Vagina (tissue), 2 donors: Measurements from ENCODE around the gene CTBP1. TPM values are rescaled to one million over a fixed set of nuclear protein-coding genes. Genes with fewer than 3 reads are reported as not detected.

Experiments
- DNase-seq, 2 donors: peaks; one replicate each; pipeline ENCODE4 v3.0.0-alpha.2; 2017; ENCODE audit errors: extremely low spot score in 2 of 2
- H3K27ac ChIP-seq: fragments of 200-600 bp; sonication (generic); one replicate; pipeline ENCODE4 v1.5.1; 2019
- H3K27me3 ChIP-seq: fragments of 200-600 bp; sonication (generic); one replicate; pipeline ENCODE4 v1.5.1; 2019
- H3K36me3 ChIP-seq, 2 donors: fragments of 200-600 bp; sonication (generic); one replicate each; pipeline ENCODE4 v1.5.1; 2017 to 2019
- H3K4me1 ChIP-seq: fragments of 200-600 bp; sonication (generic); one replicate; pipeline ENCODE4 v1.5.1; 2019
- H3K4me3 ChIP-seq, 2 donors: fragments of 200-600 bp; sonication (generic); 1 replicate in 1 of 2; 2 replicates in 1 of 2; pipeline ENCODE4 v1.5.1; 2016 to 2019
- H3K9me3 ChIP-seq: fragments of 200-600 bp; sonication (generic); one replicate; pipeline ENCODE4 v1.5.1; 2019
- CTCF ChIP-seq, 3 experiments: fragments of 450-650 bp in 2 of 3; fragments of 200-600 bp in 1 of 3; sonication (generic) in 1 of 3; IDR thresholded peaks; one replicate each; pipeline ENCODE4 v1.5.1; 2017 to 2019; ENCODE audit warnings: antibody characterized with exemption in 3 of 3, mild to moderate bottlenecking in 2 of 3, moderate library complexity in 2 of 3
- POLR2A ChIP-seq, 2 donors: fragments of 450-650 bp; IDR thresholded peaks; one replicate each; pipeline ENCODE4 v1.6.1; 2017; ENCODE audit warnings: antibody characterized with exemption in 2 of 2, mild to moderate bottlenecking in 2 of 2, moderate library complexity in 2 of 2
- POLR2AphosphoS5 ChIP-seq, 2 donors: sonication (generic); formaldehyde crosslinking; IDR thresholded peaks; one replicate each; pipeline ENCODE4 v1.9.0; 2017; ENCODE audit warnings: antibody characterized with exemption in 2 of 2, mild to moderate bottlenecking in 2 of 2, low read depth in 1 of 2; ENCODE audit not compliant: insufficient read depth in 1 of 2
- intact Hi-C: fragments of 100-400 bp; cut with DNase I; formaldehyde crosslinking; loops from one replicate; pipeline ENCODE4 v1.15.1; 2023
- total RNA-seq: library from RNA; depleted of rRNA; stranded (reverse); fragments of >200 nt; gene quantifications from one replicate; pipeline ENCODE4 v1.2.3, GENCODE V29; 2016

CTBP1 gene
- total RNA-seq, 1 donor from 2014 or later = 93.1 TPM

GRCh38 chr4:1210971-1211370 lies 38.0 kb downstream of the CTBP1 start:
- intact Hi-C loops = no loop called here
- Histone ChIP-seq H3K27me3 (no peaks in the 10 kb centered on the region), H3K9me3 (no peaks in the 10 kb centered on the region), H3K27ac (peak overlapping the region; percentile 83), H3K36me3 (peaks cover 0 to 24% of the 10 kb centered on the region in 2 donors), H3K4me1 (peaks cover 98% of the 10 kb centered on the region), H3K4me3 (no peak overlapping the region)
- no peak for DNase-seq
- TF ChIP-seq CTCF (IDR thresholded peaks at IDR 0.05) (no peak), POLR2A (IDR thresholded peaks at IDR 0.05) (no peak), POLR2AphosphoS5 (IDR thresholded peaks at IDR 0.05; ENCODE audit: insufficient read depth in 1 of 2, low read depth in 1 of 2) (no peak)

- intact Hi-C loops = no loop called here
- H3K27ac ChIP-seq = peak overlapping the region; percentile 83
- no peaks in the 10 kb centered on the region for H3K27me3 ChIP-seq
- no peaks in the 10 kb centered on the region for H3K9me3 ChIP-seq
- peaks cover 0 to 24% of the 10 kb centered on the region in 2 donors for H3K36me3 ChIP-seq
- H3K4me1 ChIP-seq = peaks cover 100% of the 10 kb centered on the region
- H3K4me3 ChIP-seq = peak overlapping the region in 1 of 2 donors; percentile 21
- DNase-seq = no peak
- no peak for TF ChIP-seq POLR2AphosphoS5 (IDR thresholded peaks at IDR 0.05; ENCODE audit: insufficient read depth in 1 of 2, low read depth in 1 of 2)
- TF ChIP-seq CTCF (IDR thresholded peaks at IDR 0.05) = no peak
- no peak for TF ChIP-seq POLR2A (IDR thresholded peaks at IDR 0.05)
Measured at GRCh38 chr4:1210241-1210841, 38.6 kb downstream of the CTBP1 start.

- Histone ChIP-seq H3K27me3 (no peaks in the 10 kb centered on the region), H3K4me3 (peak overlapping the region in 1 of 2 donors; percentile 27), H3K36me3 (peaks cover 0 to 24% of the 10 kb centered on the region in 2 donors), H3K27ac (peak overlapping the region; percentile 83), H3K9me3 (no peaks in the 10 kb centered on the region), H3K4me1 (peaks cover 100% of the 10 kb centered on the region)
- TF ChIP-seq CTCF (IDR thresholded peaks at IDR 0.05) (no peak), POLR2AphosphoS5 (IDR thresholded peaks at IDR 0.05; ENCODE audit: insufficient read depth in 1 of 2, low read depth in 1 of 2) (peak in 1 of 2 donors; percentile 85), POLR2A (IDR thresholded peaks at IDR 0.05) (no peak)
- no peak for DNase-seq
- intact Hi-C loops = loop anchor here (5.0 kb wide), 2 partner anchors 37 to 38 kb away; partner anchors contain the start of genes CTBP1 and SPON2
Measured at GRCh38 chr4:1209821-1210220, 39.1 kb downstream of the CTBP1 start.

- Histone ChIP-seq H3K4me1 (peaks cover 99% of the 10 kb centered on the region), H3K27ac (peak overlapping the region; percentile 83), H3K36me3 (peaks cover 0 to 20% of the 10 kb centered on the region in 2 donors), H3K9me3 (no peaks in the 10 kb centered on the region), H3K4me3 (peak overlapping the region in 1 of 2 donors; percentile 27), H3K27me3 (no peaks in the 10 kb centered on the region)
- TF ChIP-seq POLR2AphosphoS5 (IDR thresholded peaks at IDR 0.05; ENCODE audit: insufficient read depth in 1 of 2, low read depth in 1 of 2) (peak in 1 of 2 donors; percentile 45), POLR2A (IDR thresholded peaks at IDR 0.05) (no peak)
- DNase-seq = no peak
- intact Hi-C loops = loop anchor here (5.0 kb wide), 2 partner anchors 37 to 38 kb away; partner anchors contain the start of genes CTBP1 and SPON2
Measured at GRCh38 chr4:1208970-1209704, 39.8 kb downstream of the CTBP1 start.

GRCh38 chr4:1208266-1208961 lies 40.5 kb downstream of the CTBP1 start:
- Histone ChIP-seq H3K4me3 (peak overlapping the region in 1 of 2 donors; percentile 27), H3K36me3 (peaks cover 0 to 12% of the 10 kb centered on the region in 2 donors), H3K27me3 (no peaks in the 10 kb centered on the region), H3K27ac (peak overlapping the region; percentile 83), H3K9me3 (no peaks in the 10 kb centered on the region), H3K4me1 (peaks cover 99% of the 10 kb centered on the region)
- no peak for TF ChIP-seq CTCF (IDR thresholded peaks at IDR 0.05)
- no peak for TF ChIP-seq POLR2A (IDR thresholded peaks at IDR 0.05)
- TF ChIP-seq POLR2AphosphoS5 (IDR thresholded peaks at IDR 0.05; ENCODE audit: insufficient read depth in 1 of 2, low read depth in 1 of 2) = peak in 1 of 2 donors; percentile 8
- intact Hi-C loops = loop anchor here (5.0 kb wide), 2 partner anchors 36 to 39 kb away; partner anchors contain the start of genes CTBP1 and SPON2
- no peak for DNase-seq
